ENCODE measurements around the gene CTTNBP2NL. TPM values are rescaled to one million over a fixed set of nuclear protein-coding genes. Genes with fewer than 3 reads are reported as not detected.
A peak's percentile ranks its signal among the peaks of the same experiment; 100 is the strongest.
"Not testable (repeated sequence)": the region's sequence is repeated elsewhere in the genome, so short reads cannot be mapped to it uniquely, and the experiment has no call there.

CTTNBP2NL gene
- total RNA-seq, 2 donors from 2014 or later = 4.0 to 7.2 TPM

GRCh38 chr1:112486063-112486462, 90.0 kb downstream of the CTTNBP2NL start:
- not testable (repeated sequence) for H3K9me3 Mint-ChIP-seq; H3K36me3 Mint-ChIP-seq (ENCODE audit: low read depth); H3K27me3 Mint-ChIP-seq; H3K4me3 Mint-ChIP-seq; H3K4me1 Mint-ChIP-seq; ATAC-seq (replicated peaks); H3K27ac Mint-ChIP-seq

- not testable (repeated sequence) for H3K4me3 Mint-ChIP-seq, H3K9me3 Mint-ChIP-seq
These were observed 91.7 kb downstream of the CTTNBP2NL start for GRCh38 chr1:112487686-112488085.

GRCh38 chr1:112488141-112488540, 92.1 kb downstream of the CTTNBP2NL start:
- H3K4me1 Mint-ChIP-seq = no peaks in the 10 kb centered on the region
- H3K36me3 Mint-ChIP-seq (ENCODE audit: low read depth) = no peaks in the 10 kb centered on the region
- peaks cover 10% of the 10 kb centered on the region for H3K27me3 Mint-ChIP-seq
- H3K4me3 Mint-ChIP-seq = no peak overlapping the region
- H3K9me3 Mint-ChIP-seq = no peaks in the 10 kb centered on the region
- no peak for ATAC-seq (replicated peaks)
- H3K27ac Mint-ChIP-seq = no peak overlapping the region

More at GRCh38 chr1:112487686-112488085, 91.7 kb downstream of the CTTNBP2NL start:
- not testable (repeated sequence) for H3K4me1 Mint-ChIP-seq; H3K27ac Mint-ChIP-seq; H3K36me3 Mint-ChIP-seq (ENCODE audit: low read depth); ATAC-seq (replicated peaks)
- H3K27me3 Mint-ChIP-seq = peaks cover 11% of the 10 kb centered on the region

GRCh38 chr1:112492076-112492475, 96.1 kb downstream of the CTTNBP2NL start:
- H3K27me3 Mint-ChIP-seq = peaks cover 13% of the 10 kb centered on the region
- no peak overlapping the region for H3K27ac Mint-ChIP-seq
- ATAC-seq (replicated peaks) = no peak
- H3K4me1 Mint-ChIP-seq = no peaks in the 10 kb centered on the region
- no peaks in the 10 kb centered on the region for H3K36me3 Mint-ChIP-seq (ENCODE audit: low read depth)
- no peaks in the 10 kb centered on the region for H3K9me3 Mint-ChIP-seq
- no peak overlapping the region for H3K4me3 Mint-ChIP-seq

GRCh38 chr1:112493351-112493750, 97.3 kb downstream of the CTTNBP2NL start:
- Mint-ChIP-seq H3K27ac (no peak overlapping the region), H3K27me3 (peaks cover 22% of the 10 kb centered on the region), H3K4me3 (no peak overlapping the region)

GRCh38 chr1:112496290-112496689, 100.3 kb downstream of the CTTNBP2NL start:
- no peaks in the 10 kb centered on the region for H3K9me3 Mint-ChIP-seq
- no peaks in the 10 kb centered on the region for H3K36me3 Mint-ChIP-seq (ENCODE audit: low read depth)
- peaks cover 37% of the 10 kb centered on the region for H3K27me3 Mint-ChIP-seq
- no peak overlapping the region for H3K4me3 Mint-ChIP-seq
- no peak for ATAC-seq (replicated peaks)
- H3K4me1 Mint-ChIP-seq = no peaks in the 10 kb centered on the region
- no peak overlapping the region for H3K27ac Mint-ChIP-seq

More at GRCh38 chr1:112493351-112493750, 97.3 kb downstream of the CTTNBP2NL start:
- Mint-ChIP-seq H3K9me3 (no peaks in the 10 kb centered on the region), H3K36me3 (ENCODE audit: low read depth) (no peaks in the 10 kb centered on the region), H3K4me1 (no peaks in the 10 kb centered on the region)
- no peak for ATAC-seq (replicated peaks)

GRCh38 chr1:112501810-112502641, 106.0 kb downstream of the CTTNBP2NL start:
- H3K27ac Mint-ChIP-seq = no peak overlapping the region
- peak; percentile 71 for ATAC-seq (replicated peaks)
- H3K36me3 Mint-ChIP-seq (ENCODE audit: low read depth) = no peaks in the 10 kb centered on the region
- no peaks in the 10 kb centered on the region for H3K4me1 Mint-ChIP-seq
- no peaks in the 10 kb centered on the region for H3K9me3 Mint-ChIP-seq
- H3K27me3 Mint-ChIP-seq = peaks cover 49% of the 10 kb centered on the region
- H3K4me3 Mint-ChIP-seq = peak overlapping the region; percentile 45

GRCh38 chr1:112502826-112503225, 106.8 kb downstream of the CTTNBP2NL start:
- Mint-ChIP-seq H3K27me3 (peaks cover 44% of the 10 kb centered on the region), H3K9me3 (no peaks in the 10 kb centered on the region), H3K36me3 (ENCODE audit: low read depth) (no peaks in the 10 kb centered on the region), H3K4me3 (peak overlapping the region; percentile 45), H3K27ac (no peak overlapping the region), H3K4me1 (no peaks in the 10 kb centered on the region)
- ATAC-seq (replicated peaks) = no peak

GRCh38 chr1:112504001-112504660, 108.1 kb downstream of the CTTNBP2NL start:
- ATAC-seq (replicated peaks) = no peak
- Mint-ChIP-seq H3K27ac (no peak overlapping the region), H3K27me3 (peaks cover 33% of the 10 kb centered on the region), H3K4me1 (no peaks in the 10 kb centered on the region), H3K4me3 (no peak overlapping the region), H3K36me3 (ENCODE audit: low read depth) (no peaks in the 10 kb centered on the region), H3K9me3 (no peaks in the 10 kb centered on the region)

- ATAC-seq (replicated peaks) = no peak
- Mint-ChIP-seq H3K27me3 (peaks cover 29% of the 10 kb centered on the region), H3K4me3 (no peak overlapping the region), H3K27ac (no peak overlapping the region), H3K36me3 (ENCODE audit: low read depth) (no peaks in the 10 kb centered on the region), H3K4me1 (no peaks in the 10 kb centered on the region), H3K9me3 (no peaks in the 10 kb centered on the region)
These were observed 108.8 kb downstream of the CTTNBP2NL start for GRCh38 chr1:112504661-112505399.

GRCh38 chr1:112505400-112505785, 109.4 kb downstream of the CTTNBP2NL start:
- no peak for ATAC-seq (replicated peaks)
- H3K36me3 Mint-ChIP-seq (ENCODE audit: low read depth) = no peaks in the 10 kb centered on the region
- no peaks in the 10 kb centered on the region for H3K9me3 Mint-ChIP-seq
- no peak overlapping the region for H3K4me3 Mint-ChIP-seq
- no peaks in the 10 kb centered on the region for H3K4me1 Mint-ChIP-seq
- H3K27me3 Mint-ChIP-seq = peaks cover 26% of the 10 kb centered on the region
- no peak overlapping the region for H3K27ac Mint-ChIP-seq

GRCh38 chr1:112505878-112506277, 109.9 kb downstream of the CTTNBP2NL start:
- no peak overlapping the region for H3K4me3 Mint-ChIP-seq
- no peaks in the 10 kb centered on the region for H3K36me3 Mint-ChIP-seq (ENCODE audit: low read depth)
- ATAC-seq (replicated peaks) = no peak
- H3K27ac Mint-ChIP-seq = no peak overlapping the region
- no peaks in the 10 kb centered on the region for H3K9me3 Mint-ChIP-seq
- H3K27me3 Mint-ChIP-seq = peaks cover 25% of the 10 kb centered on the region
- H3K4me1 Mint-ChIP-seq = no peaks in the 10 kb centered on the region

- Mint-ChIP-seq H3K27ac (no peak overlapping the region), H3K4me3 (no peak overlapping the region), H3K36me3 (ENCODE audit: low read depth) (no peaks in the 10 kb centered on the region), H3K9me3 (no peaks in the 10 kb centered on the region), H3K4me1 (no peaks in the 10 kb centered on the region), H3K27me3 (peaks cover 21% of the 10 kb centered on the region)
- no peak for ATAC-seq (replicated peaks)
These were observed 110.3 kb downstream of the CTTNBP2NL start for GRCh38 chr1:112506306-112506705.

- no peak for ATAC-seq (replicated peaks)
- Mint-ChIP-seq H3K27me3 (peaks cover 20% of the 10 kb centered on the region), H3K27ac (no peak overlapping the region), H3K36me3 (ENCODE audit: low read depth) (no peaks in the 10 kb centered on the region), H3K4me1 (no peaks in the 10 kb centered on the region), H3K9me3 (no peaks in the 10 kb centered on the region), H3K4me3 (no peak overlapping the region)
These were observed 110.7 kb downstream of the CTTNBP2NL start for GRCh38 chr1:112506731-112507130.

All from activated T-helper 17 cell treated with anti-CD3 and anti-CD28 coated beads, Interleukin-2, amount 50 U/mL, for 72 hours (primary cell).